ENCODE data around the gene CASP10.

DNA sequence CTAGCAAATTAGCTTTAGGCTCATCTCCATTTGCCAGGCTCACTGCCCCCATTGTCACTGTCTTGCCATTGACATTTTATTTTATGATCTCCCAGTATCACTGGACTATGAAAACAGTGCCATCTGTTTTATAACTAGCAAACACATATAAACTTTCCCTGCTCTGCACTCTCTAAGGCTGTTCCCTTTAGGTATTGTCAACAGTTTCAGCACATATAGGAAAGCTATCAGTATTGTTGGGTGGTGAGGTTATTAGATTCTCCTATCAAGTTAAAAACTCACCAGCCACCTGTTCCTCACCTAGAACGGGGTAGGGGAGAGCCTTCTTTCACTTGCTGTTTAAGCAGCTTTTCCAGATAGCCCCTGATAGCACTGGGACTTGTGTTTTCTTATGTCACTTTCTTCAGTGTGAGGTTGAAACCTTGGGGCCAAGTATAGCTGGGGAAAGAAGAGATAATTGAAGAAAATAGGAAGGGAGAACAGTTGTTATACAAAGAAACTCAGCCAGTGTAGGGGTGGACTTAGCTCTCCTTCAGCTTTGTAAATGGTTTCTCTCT lies 34.4 kb upstream of the CASP10 start:
- TF ChIP-seq, protein P1, sequence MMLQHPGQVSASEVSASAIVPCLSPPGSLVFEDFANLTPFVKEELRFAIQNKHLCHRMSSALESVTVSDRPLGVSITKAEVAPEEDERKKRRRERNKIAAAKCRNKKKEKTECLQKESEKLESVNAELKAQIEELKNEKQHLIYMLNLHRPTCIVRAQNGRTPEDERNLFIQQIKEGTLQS (IDR thresholded peaks at IDR 0.05): no peak
- TF ChIP-seq, protein P1 (CRISPR knock-in tag; conservative IDR thresholded peaks at IDR 0.05): no peak
- TF ChIP-seq TGIF2 (CRISPR knock-in tag; IDR thresholded peaks at IDR 0.05) (no peak), RNF2 (IDR thresholded peaks at IDR 0.05) (no peak), FOXJ2 (tag; IDR thresholded peaks at IDR 0.05) (no peak), POLR2A (conservative IDR thresholded peaks at IDR 0.05) (no peak), ZNF24 (IDR thresholded peaks at IDR 0.05) (no peak), ZNF778 (CRISPR knock-in tag; IDR thresholded peaks at IDR 0.05) (no peak), ZNF165 (CRISPR knock-in tag; IDR thresholded peaks at IDR 0.05; ENCODE audit: borderline replicate concordance) (no peak), ZNF174 (CRISPR knock-in tag; IDR thresholded peaks at IDR 0.05) (no peak), CBX3 (IDR thresholded peaks at IDR 0.05; ENCODE audit: borderline replicate concordance in 1 of 2, low read length in 2 of 2) (no peak)
- TF ChIP-seq, protein P2, sequence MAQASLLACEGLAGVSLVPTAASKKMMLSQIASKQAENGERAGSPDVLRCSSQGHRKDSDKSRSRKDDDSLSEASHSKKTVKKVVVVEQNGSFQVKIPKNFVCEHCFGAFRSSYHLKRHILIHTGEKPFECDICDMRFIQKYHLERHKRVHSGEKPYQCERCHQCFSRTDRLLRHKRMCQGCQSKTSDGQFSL (CRISPR knock-in tag; IDR thresholded peaks at IDR 0.05): no peak
- TF ChIP-seq, protein P2 (tag; IDR thresholded peaks at IDR 0.05): no peak
- TF ChIP-seq, protein P3, sequence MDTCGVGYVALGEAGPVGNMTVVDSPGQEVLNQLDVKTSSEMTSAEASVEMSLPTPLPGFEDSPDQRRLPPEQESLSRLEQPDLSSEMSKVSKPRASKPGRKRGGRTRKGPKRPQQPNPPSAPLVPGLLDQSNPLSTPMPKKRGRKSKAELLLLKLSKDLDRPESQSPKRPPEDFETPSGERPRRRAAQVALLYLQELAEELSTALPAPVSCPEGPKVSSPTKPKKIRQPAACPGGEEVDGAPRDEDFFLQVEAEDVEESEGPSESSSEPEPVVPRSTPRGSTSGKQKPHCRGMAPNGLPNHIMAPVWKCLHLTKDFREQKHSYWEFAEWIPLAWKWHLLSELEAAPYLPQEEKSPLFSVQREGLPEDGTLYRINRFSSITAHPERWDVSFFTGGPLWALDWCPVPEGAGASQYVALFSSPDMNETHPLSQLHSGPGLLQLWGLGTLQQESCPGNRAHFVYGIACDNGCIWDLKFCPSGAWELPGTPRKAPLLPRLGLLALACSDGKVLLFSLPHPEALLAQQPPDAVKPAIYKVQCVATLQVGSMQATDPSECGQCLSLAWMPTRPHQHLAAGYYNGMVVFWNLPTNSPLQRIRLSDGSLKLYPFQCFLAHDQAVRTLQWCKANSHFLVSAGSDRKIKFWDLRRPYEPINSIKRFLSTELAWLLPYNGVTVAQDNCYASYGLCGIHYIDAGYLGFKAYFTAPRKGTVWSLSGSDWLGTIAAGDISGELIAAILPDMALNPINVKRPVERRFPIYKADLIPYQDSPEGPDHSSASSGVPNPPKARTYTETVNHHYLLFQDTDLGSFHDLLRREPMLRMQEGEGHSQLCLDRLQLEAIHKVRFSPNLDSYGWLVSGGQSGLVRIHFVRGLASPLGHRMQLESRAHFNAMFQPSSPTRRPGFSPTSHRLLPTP (IDR thresholded peaks at IDR 0.05; ENCODE audit: borderline replicate concordance, extremely low read depth, insufficient read length): no peak
- TF ChIP-seq, protein P4, sequence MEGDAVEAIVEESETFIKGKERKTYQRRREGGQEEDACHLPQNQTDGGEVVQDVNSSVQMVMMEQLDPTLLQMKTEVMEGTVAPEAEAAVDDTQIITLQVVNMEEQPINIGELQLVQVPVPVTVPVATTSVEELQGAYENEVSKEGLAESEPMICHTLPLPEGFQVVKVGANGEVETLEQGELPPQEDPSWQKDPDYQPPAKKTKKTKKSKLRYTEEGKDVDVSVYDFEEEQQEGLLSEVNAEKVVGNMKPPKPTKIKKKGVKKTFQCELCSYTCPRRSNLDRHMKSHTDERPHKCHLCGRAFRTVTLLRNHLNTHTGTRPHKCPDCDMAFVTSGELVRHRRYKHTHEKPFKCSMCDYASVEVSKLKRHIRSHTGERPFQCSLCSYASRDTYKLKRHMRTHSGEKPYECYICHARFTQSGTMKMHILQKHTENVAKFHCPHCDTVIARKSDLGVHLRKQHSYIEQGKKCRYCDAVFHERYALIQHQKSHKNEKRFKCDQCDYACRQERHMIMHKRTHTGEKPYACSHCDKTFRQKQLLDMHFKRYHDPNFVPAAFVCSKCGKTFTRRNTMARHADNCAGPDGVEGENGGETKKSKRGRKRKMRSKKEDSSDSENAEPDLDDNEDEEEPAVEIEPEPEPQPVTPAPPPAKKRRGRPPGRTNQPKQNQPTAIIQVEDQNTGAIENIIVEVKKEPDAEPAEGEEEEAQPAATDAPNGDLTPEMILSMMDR (IDR thresholded peaks at IDR 0.05 in 2 of 3, conservative IDR thresholded peaks at IDR 0.05 in 1 of 3; ENCODE audit: insufficient read depth in 2 of 3, low read depth in 1 of 3, low read length in 3 of 3): no peak

Data from K562 (cell line).